H1 (cell line): ENCODE data around the gene RGS6.

Source experiments
- CEBPB ChIP-seq: IDR thresholded peaks from 2 replicates; pipeline ENCODE4 v1.6.1; 2012; ENCODE audit warnings: low read depth, low read length
- CHD1 ChIP-seq: IDR thresholded peaks from 2 replicates; pipeline ENCODE4 v1.6.1; 2012; ENCODE audit warnings: low read depth, low read length, improper control_type of control experiment
- JUN ChIP-seq: IDR thresholded peaks from 2 replicates; pipeline ENCODE4 v1.6.1; 2011; ENCODE audit warnings: low read depth, mild to moderate bottlenecking, improper control_type of control experiment, low read length
- MAFK ChIP-seq: IDR thresholded peaks from 2 replicates; pipeline ENCODE4 v1.6.1; 2012; ENCODE audit warnings: low read depth, mild to moderate bottlenecking, improper control_type of control experiment, low read length
- POLR2A ChIP-seq, 2 experiments: IDR thresholded peaks; 1 replicate in 1 of 2; 2 replicates in 1 of 2; pipeline ENCODE4 v1.6.1; 2011; ENCODE audit warnings: low read depth in 2 of 2, low read length in 2 of 2, mild to moderate bottlenecking in 2 of 2; ENCODE audit errors: control extremely low read depth in 1 of 2
- POLR2AphosphoS5 ChIP-seq: IDR thresholded peaks from 2 replicates; pipeline ENCODE4 v1.6.1; 2011; ENCODE audit warnings: low read depth, low read length
- RFX5 ChIP-seq: IDR thresholded peaks from 2 replicates; pipeline ENCODE4 v1.6.1; 2011; ENCODE audit warnings: low read depth, low read length, improper control_type of control experiment, borderline replicate concordance
- SIN3A ChIP-seq, 2 experiments: IDR thresholded peaks in 1 of 2; conservative IDR thresholded peaks in 1 of 2; 2 replicates each; pipeline ENCODE4 v1.6.1; 2011 to 2012; ENCODE audit warnings: low read length in 2 of 2, improper control_type of control experiment in 1 of 2, low read depth in 1 of 2, mild to moderate bottlenecking in 1 of 2
- SP1 ChIP-seq: IDR thresholded peaks from 2 replicates; pipeline ENCODE4 v1.6.1; 2011; ENCODE audit warnings: low read depth, low read length
- TBP ChIP-seq: IDR thresholded peaks from 2 replicates; pipeline ENCODE4 v1.6.1; 2011; ENCODE audit warnings: low read depth, low read length, improper control_type of control experiment
- ZNF274 ChIP-seq: IDR thresholded peaks from 2 replicates; pipeline ENCODE4 v1.7.0; 2012; ENCODE audit warnings: low read length, borderline replicate concordance; ENCODE audit errors: extremely low read depth
- TF ChIP-seq, protein P1 (sequence below), 3 experiments: IDR thresholded peaks; 1 replicate in 2 of 3; 2 replicates in 1 of 3; pipeline versions ENCODE4 v1.5.1 to v1.6.1; 2011; ENCODE audit warnings: low read length in 3 of 3, mild to moderate bottlenecking in 3 of 3, inconsistent platforms in 2 of 3, low read depth in 1 of 3, moderate library complexity in 1 of 3; ENCODE audit not compliant: insufficient read depth in 1 of 3; ENCODE audit errors: control extremely low read depth in 1 of 3

DNA sequence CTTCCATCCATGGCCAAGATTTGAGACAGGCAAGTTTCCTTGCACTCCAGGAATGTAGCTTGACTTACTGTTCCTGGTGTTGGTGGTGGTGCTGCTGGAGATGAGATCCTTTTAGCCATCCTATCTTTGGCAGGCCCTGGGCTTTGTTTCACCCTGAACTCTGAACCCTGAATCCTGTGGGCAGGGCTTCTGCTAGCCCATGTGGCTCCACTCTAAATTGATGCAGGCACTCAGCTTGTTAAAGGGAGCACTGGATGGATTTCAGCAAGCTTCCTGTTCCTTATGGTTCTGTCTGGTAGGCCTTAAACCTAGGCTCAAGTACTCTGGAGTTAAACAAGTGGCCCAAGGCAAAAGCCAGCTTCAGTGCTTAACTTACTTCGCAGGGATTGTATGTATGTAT lies 138.2 kb downstream of the RGS6 start:
- TF ChIP-seq ZNF274 (no peak), POLR2AphosphoS5 (no peak), SP1 (no peak), SIN3A (conservative IDR thresholded peaks at IDR 0.05 in 1 of 2, IDR thresholded peaks at IDR 0.05 in 1 of 2; ENCODE audit: low read depth in 1 of 2, low read length in 2 of 2) (no peak), TBP (no peak), JUN (no peak), RFX5 (no peak), POLR2A (IDR thresholded peaks at IDR 0.05; ENCODE audit: control extremely low read depth in 1 of 2, low read depth in 2 of 2, low read length in 2 of 2) (no peak), CHD1 (no peak), CEBPB (no peak), MAFK (no peak)
- TF ChIP-seq, protein P1, sequence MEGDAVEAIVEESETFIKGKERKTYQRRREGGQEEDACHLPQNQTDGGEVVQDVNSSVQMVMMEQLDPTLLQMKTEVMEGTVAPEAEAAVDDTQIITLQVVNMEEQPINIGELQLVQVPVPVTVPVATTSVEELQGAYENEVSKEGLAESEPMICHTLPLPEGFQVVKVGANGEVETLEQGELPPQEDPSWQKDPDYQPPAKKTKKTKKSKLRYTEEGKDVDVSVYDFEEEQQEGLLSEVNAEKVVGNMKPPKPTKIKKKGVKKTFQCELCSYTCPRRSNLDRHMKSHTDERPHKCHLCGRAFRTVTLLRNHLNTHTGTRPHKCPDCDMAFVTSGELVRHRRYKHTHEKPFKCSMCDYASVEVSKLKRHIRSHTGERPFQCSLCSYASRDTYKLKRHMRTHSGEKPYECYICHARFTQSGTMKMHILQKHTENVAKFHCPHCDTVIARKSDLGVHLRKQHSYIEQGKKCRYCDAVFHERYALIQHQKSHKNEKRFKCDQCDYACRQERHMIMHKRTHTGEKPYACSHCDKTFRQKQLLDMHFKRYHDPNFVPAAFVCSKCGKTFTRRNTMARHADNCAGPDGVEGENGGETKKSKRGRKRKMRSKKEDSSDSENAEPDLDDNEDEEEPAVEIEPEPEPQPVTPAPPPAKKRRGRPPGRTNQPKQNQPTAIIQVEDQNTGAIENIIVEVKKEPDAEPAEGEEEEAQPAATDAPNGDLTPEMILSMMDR (IDR thresholded peaks at IDR 0.05; ENCODE audit: control extremely low read depth in 1 of 3, insufficient read depth in 1 of 3, low read depth in 1 of 3, low read length in 3 of 3), result no peak
